ENCODE measurements around the gene APP.

The APP gene

DNA sequence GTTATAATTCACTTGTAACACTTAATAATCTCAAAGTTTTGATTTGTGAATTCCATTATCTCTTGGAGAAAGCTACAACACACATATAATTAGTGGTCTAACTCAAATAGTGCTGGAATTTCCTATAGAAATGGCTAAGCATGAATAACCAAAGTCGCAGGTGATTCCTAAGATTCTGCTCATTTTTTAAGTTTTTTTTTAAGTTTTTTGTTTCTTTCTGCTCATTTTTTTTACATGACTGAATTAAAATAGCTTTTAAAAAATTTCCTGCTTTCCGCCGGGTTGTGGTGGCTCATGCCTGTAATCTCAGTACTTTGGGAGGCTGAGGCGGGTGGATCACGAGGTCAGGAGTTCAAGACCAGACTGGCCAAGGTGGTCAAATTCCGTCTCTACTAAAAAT lies 90.4 kb downstream of the APP start:
- no peak for TF ChIP-seq JUND (IDR thresholded peaks at IDR 0.05; ENCODE audit: low read depth)
- no peak for DNase-seq (ENCODE audit: low read depth in 1 of 2, low spot score in 1 of 2)
- in situ Hi-C loops (cut with HindIII; ENCODE audit: low pct_unique_long_range_greater_than_20kb, low sequenced_read_pairs) = no loop called here

DNA sequence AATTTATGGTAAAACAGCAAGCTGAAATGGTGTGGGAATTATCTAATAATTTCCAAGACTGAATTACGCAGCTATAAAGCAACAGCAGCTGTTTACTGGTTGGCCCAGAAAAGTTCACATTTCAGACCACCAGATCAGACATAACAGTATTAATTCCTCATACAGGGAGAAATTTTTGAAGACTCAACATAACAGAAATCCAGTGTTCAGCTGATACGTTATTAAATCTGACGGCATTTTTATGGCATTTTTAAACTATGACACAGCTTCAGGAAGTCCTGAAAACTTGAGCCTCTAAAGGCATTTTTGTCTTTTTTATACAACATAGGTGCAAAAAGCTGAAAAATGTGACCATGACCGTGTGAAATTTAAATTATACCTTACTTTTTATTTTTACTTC lies 91.2 kb downstream of the APP start:
- in situ Hi-C loops (cut with HindIII; ENCODE audit: low pct_unique_long_range_greater_than_20kb, low sequenced_read_pairs) = no loop called here
- no peak for DNase-seq (ENCODE audit: low read depth in 1 of 2, low spot score in 1 of 2)

GRCh38 chr21:26077521-26077920 lies 93.0 kb downstream of the APP start:
- in situ Hi-C loops (cut with HindIII; ENCODE audit: low pct_unique_long_range_greater_than_20kb, low sequenced_read_pairs) = no loop called here
- no peak for TF ChIP-seq JUND (IDR thresholded peaks at IDR 0.05; ENCODE audit: low read depth)
- DNase-seq (ENCODE audit: low read depth in 1 of 2, low spot score in 1 of 2) = no peak

More for the DNA sequence above, 91.2 kb downstream of the APP start:
- TF ChIP-seq JUND (IDR thresholded peaks at IDR 0.05; ENCODE audit: low read depth) = no peak

- in situ Hi-C loops (cut with HindIII; ENCODE audit: low pct_unique_long_range_greater_than_20kb, low sequenced_read_pairs) = no loop called here
Observed at GRCh38 chr21:26072666-26073615, 97.6 kb downstream of the APP start.

DNA sequence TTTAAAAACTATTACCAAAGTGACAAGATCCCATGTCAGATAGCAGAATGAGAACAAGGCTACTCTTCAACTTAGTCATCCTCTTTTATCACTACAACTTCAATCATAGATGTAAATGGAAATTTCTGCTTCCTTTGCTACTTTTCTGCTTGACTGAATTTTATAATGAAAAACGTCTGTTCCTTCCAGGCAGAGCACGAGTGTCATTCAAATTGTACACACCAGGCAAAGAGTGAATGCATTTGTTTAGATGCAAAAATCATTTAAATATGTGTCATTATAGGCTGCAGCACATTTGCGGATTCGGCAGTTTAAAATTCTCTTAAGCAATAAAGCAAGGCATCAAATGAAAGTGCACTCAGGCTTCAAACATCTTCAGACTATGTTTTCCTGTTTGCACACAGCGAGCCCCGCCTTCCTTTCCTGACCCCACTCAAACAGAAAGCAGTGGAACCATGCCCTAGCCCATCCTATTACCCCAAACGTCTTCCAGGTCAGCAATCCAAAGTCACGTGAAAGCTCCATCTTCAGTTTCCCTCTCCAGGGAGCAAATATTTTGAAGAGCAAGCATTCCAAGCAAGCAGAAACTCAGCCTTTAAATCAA lies 99.6 kb downstream of the APP start:
- DNase-seq (ENCODE audit: low read depth in 1 of 2, low spot score in 1 of 2) = peak in 1 of 2 experiments; percentile 7
- no peak for TF ChIP-seq JUND (IDR thresholded peaks at IDR 0.05; ENCODE audit: low read depth)
- in situ Hi-C loops (cut with HindIII; ENCODE audit: low pct_unique_long_range_greater_than_20kb, low sequenced_read_pairs) = no loop called here

More at GRCh38 chr21:26072666-26073615, 97.6 kb downstream of the APP start:
- no peak for TF ChIP-seq JUND (IDR thresholded peaks at IDR 0.05; ENCODE audit: low read depth)
- DNase-seq (ENCODE audit: low read depth in 1 of 2, low spot score in 1 of 2) = no peak

DNA sequence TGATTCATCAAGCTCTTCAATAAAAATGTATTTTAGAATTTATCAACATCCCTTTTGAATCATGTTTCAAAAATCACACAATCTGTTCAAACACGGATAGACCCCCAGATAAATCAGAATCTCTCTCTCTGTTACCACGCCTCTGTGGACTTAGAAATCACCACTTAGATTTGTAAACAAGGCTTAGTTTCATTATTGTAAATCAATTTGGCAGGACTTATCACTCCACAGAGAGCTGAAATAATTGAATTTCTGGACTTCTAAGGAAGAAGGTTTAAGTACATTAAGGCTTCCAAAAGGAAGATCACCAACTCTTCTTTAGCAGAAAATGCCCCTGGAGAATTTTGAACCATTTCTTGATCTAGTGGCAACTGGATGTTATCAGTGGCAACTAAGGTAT lies 100.4 kb downstream of the APP start:
- DNase-seq (ENCODE audit: low read depth in 1 of 2, low spot score in 1 of 2) = no peak
- in situ Hi-C loops (cut with HindIII; ENCODE audit: low pct_unique_long_range_greater_than_20kb, low sequenced_read_pairs) = no loop called here
- TF ChIP-seq JUND (IDR thresholded peaks at IDR 0.05; ENCODE audit: low read depth) = no peak

- no peak for TF ChIP-seq JUND (IDR thresholded peaks at IDR 0.05; ENCODE audit: low read depth)
- in situ Hi-C loops (cut with HindIII; ENCODE audit: low pct_unique_long_range_greater_than_20kb, low sequenced_read_pairs) = no loop called here
- no peak for DNase-seq (ENCODE audit: low read depth in 1 of 2, low spot score in 1 of 2)
Observed at GRCh38 chr21:26068776-26069175, 101.8 kb downstream of the APP start.

DNA sequence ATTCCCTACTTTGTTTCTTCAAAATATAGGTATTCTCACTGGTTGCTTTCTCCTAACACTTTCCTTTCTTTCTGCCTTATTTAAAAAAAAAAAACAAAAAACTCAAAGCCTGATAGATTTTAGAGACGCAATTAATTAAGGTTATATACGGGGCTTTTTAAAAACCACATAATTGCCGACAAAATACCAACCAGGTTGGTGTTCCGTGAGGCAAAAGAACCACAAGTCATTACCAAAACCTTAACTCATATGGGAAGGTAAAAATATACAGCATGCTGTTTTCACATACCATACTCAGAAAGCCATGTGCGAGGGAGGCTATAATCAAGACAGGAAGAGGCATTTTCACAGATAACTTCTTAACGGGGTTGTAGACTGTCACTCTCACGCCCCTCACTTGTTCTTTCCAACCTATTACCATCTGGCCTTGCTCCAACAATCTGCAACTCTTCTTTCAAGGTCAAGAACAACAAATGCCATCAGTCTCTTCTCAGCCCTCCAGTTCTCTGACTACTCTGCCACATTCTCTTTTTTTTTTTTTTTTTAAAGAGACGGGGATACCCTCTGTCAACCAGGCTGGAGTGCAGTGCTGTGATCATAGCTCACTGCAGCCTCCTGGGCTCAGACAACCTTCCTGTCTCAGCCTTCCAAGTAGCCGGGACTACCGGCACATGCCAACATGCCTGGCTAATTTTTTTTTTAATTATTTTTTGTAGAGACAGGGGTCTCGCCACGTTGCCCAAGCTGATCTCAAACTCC lies 102.6 kb downstream of the APP start:
- in situ Hi-C loops (cut with HindIII; ENCODE audit: low pct_unique_long_range_greater_than_20kb, low sequenced_read_pairs) = no loop called here
- TF ChIP-seq JUND (IDR thresholded peaks at IDR 0.05; ENCODE audit: low read depth) = no peak
- no peak for DNase-seq (ENCODE audit: low read depth in 1 of 2, low spot score in 1 of 2)

DNA sequence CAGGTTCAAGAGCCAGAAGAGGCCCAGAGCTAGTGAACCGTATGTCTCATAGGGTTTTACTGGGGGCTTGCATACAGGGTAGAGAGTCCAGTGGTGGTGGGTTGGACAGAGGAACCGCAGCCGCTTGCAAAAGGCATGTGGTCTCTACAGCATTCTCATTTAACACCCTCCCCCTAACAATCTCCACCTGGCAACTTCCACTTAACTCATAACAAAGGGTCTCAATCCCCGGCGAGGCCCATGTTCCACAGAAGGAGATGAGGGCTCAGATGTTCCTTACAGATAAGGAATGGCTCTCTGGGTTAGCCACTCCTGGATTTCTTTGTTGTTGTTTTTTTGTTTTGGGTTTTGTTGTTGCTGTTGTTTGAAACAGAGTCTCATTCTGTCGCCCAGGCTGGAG lies 106.1 kb downstream of the APP start:
- in situ Hi-C loops (cut with HindIII; ENCODE audit: low pct_unique_long_range_greater_than_20kb, low sequenced_read_pairs) = no loop called here
- TF ChIP-seq JUND (IDR thresholded peaks at IDR 0.05; ENCODE audit: low read depth) = no peak
- DNase-seq (ENCODE audit: low read depth in 1 of 2, low spot score in 1 of 2) = no peak

GRCh38 chr21:26061437-26061836 lies 109.1 kb downstream of the APP start:
- no peak for TF ChIP-seq JUND (IDR thresholded peaks at IDR 0.05; ENCODE audit: low read depth)
- DNase-seq (ENCODE audit: low read depth in 1 of 2, low spot score in 1 of 2) = no peak
- in situ Hi-C loops (cut with HindIII; ENCODE audit: low pct_unique_long_range_greater_than_20kb, low sequenced_read_pairs) = no loop called here

DNA sequence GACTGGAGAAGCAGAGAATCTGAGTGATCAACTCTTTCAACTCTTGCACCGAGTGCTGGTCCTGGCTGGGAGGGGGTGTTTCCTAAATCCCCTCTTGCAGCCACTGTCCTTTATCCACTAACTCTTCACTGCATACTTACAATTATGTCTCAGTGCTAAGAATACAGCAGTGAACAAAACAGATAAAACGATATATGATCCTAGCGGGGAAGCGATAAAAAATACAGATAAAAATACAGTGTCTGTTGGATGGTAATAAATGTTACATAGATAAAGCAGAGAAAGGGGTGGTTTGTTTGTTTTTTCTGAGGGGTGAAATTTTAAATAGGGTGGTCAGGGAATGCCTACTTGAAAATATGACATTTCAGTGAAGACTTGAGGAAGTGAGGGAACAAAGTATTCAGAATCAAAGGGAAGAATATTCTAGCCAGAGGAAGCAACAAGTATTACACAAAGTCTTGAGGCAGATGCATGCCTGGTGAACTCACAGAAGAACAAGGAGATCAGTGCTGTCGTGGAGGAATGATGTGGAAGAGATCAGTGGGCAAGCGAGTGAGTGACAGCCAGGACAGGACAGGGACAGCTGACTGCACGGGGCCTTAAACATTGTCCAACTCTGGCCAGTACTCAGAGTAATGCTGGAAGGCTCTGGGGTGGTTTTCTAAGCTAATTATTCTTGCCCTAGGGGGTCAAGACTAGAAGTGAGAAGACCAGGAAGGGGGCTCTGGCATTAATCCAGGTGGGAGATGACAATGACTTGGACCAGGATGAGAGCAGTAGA lies 110.0 kb downstream of the APP start:
- no peak for TF ChIP-seq JUND (IDR thresholded peaks at IDR 0.05; ENCODE audit: low read depth)
- in situ Hi-C loops (cut with HindIII; ENCODE audit: low pct_unique_long_range_greater_than_20kb, low sequenced_read_pairs) = no loop called here
- DNase-seq (ENCODE audit: low read depth in 1 of 2, low spot score in 1 of 2) = no peak

Measured in T47D (cell line).